ENCODE measurements around the gene SON. TPM values are rescaled to one million over a fixed set of nuclear protein-coding genes. Genes with fewer than 3 reads are reported as not detected.
"Not testable (repeated sequence)": the region's sequence is repeated elsewhere in the genome, so short reads cannot be mapped to it uniquely, and the experiment has no call there.

SON gene
- total RNA-seq, 2 experiments from 2014 or later = 312 to 316 TPM

- ChIA-PET CTCF (no interaction called here), POLR2A (interaction anchor here (0.6 kb wide), 1 partner anchor 240 kb away, joined by 4 read pairs; no protein-coding TSS in a partner anchor)
Observed at GRCh38 chr21:33611006-33611744, 68.3 kb downstream of the SON start.

- POLR2A ChIA-PET = not testable (repeated sequence)
- CTCF ChIA-PET = interaction anchor here (0.6 to 0.7 kb wide), 3 partner anchors 10 to 981 kb away, joined by 3 to 4 read pairs (median 3); no protein-coding TSS in a partner anchor
Observed at GRCh38 chr21:33617565-33617964, 74.7 kb downstream of the SON start.

GRCh38 chr21:33618407-33618806 lies 75.6 kb downstream of the SON start:
- ChIA-PET CTCF (interaction anchor here (0.7 kb wide), 1 partner anchor 13 kb away, joined by 4 read pairs; no protein-coding TSS in a partner anchor), POLR2A (no interaction called here)

- ChIA-PET CTCF (no interaction called here), POLR2A (no interaction called here)
Observed at GRCh38 chr21:33619726-33620125, 76.9 kb downstream of the SON start.

- ChIA-PET CTCF (interaction anchor here (0.7 to 1.5 kb wide), 2 partner anchors 16 to 43 kb away, joined by 3 to 5 read pairs; no protein-coding TSS in a partner anchor), POLR2A (no interaction called here)
Observed at GRCh38 chr21:33622253-33622652, 79.4 kb downstream of the SON start.

- POLR2A ChIA-PET = not testable (repeated sequence)
- CTCF ChIA-PET = interaction anchor here (0.7 to 1.4 kb wide), 2 partner anchors 13 to 847 kb away, joined by 3 to 4 read pairs; no protein-coding TSS in a partner anchor
Observed at GRCh38 chr21:33626151-33626550, 83.3 kb downstream of the SON start.

Other genes starting within 250 kb of the SON start
- 10 to 100 TPM; 32.1 to 32.3 TPM for gene IFNAR1, start 218.1 kb upstream of the SON start, total RNA-seq
- gene IFNGR2, start 139.6 kb upstream of the SON start, total RNA-seq = 1 to 10 TPM in 1 of 2 experiments, under 1 TPM in 1; 0.95 to 1.4 TPM
- 10 to 100 TPM; 14.9 to 16.7 TPM for gene TMEM50B, start 63.1 kb upstream of the SON start, total RNA-seq
- gene DNAJC28, start 51.3 kb upstream of the SON start, total RNA-seq = under 1 TPM; 0.36 to 0.57 TPM
- gene GART, start 921 bp upstream of the SON start, total RNA-seq = 100 to 1,000 TPM; 235 to 236 TPM
- gene DONSON, start 45.6 kb downstream of the SON start, total RNA-seq = 10 to 100 TPM; 41.9 to 45.5 TPM
- gene CRYZL1, start 98.7 kb downstream of the SON start, total RNA-seq = 10 to 100 TPM; 27.4 to 32.7 TPM
- gene ITSN1, start 99.5 kb downstream of the SON start, total RNA-seq = 1 to 10 TPM; 4.8 TPM

All from activated CD8-positive, alpha-beta memory T cell treated with anti-CD3 and anti-CD28 coated beads for 36 hours (primary cell).